Nephron (organoid): ENCODE measurements around the gene FAM25G.
"Not testable (repeated sequence)": the region's sequence is repeated elsewhere in the genome, so short reads cannot be mapped to it uniquely, and the experiment has no call there.

Source experiments
- H3K27ac Mint-ChIP-seq, 3 experiments: 2 replicates each; pipeline ENCODE4 v1.8.0; 2020; ENCODE audit warnings: mixed read lengths in 3 of 3, mild to moderate bottlenecking in 2 of 3, moderate library complexity in 1 of 3
- H3K27me3 Mint-ChIP-seq: 2 replicates; pipeline ENCODE4 v1.8.0; 2021; ENCODE audit warnings: low read depth, mild to moderate bottlenecking, moderate library complexity, mixed read lengths
- H3K36me3 Mint-ChIP-seq: 2 replicates; pipeline ENCODE4 v1.8.0; 2020; ENCODE audit warnings: low read depth, mixed read lengths
- H3K4me1 Mint-ChIP-seq: 2 replicates; pipeline ENCODE4 v1.8.0; 2020; ENCODE audit warnings: mixed read lengths
- H3K4me3 Mint-ChIP-seq, 3 experiments: 2 replicates each; pipeline ENCODE4 v1.8.0; 2020; ENCODE audit warnings: mild to moderate bottlenecking in 3 of 3, mixed read lengths in 3 of 3, moderate library complexity in 2 of 3
- H3K9me3 Mint-ChIP-seq: 2 replicates; pipeline ENCODE4 v1.8.0; 2020; ENCODE audit warnings: mixed read lengths
- TF ChIP-seq, protein P1 (sequence below), 3 experiments: fragments of 200-600 bp; sonication (generic); IDR thresholded peaks; one replicate each; pipeline ENCODE4 v1.5.0; 2021; ENCODE audit warnings: antibody characterized with exemption in 3 of 3; ENCODE audit not compliant: unreplicated experiment in 3 of 3

The FAM25G gene

GRCh38 chr10:47473516-47473915, 18.0 kb downstream of the FAM25G start:
- not testable (repeated sequence) for H3K4me3 Mint-ChIP-seq, H3K9me3 Mint-ChIP-seq, H3K36me3 Mint-ChIP-seq, H3K27ac Mint-ChIP-seq, H3K27me3 Mint-ChIP-seq, H3K4me1 Mint-ChIP-seq

- H3K36me3 Mint-ChIP-seq, H3K4me1 Mint-ChIP-seq, H3K4me3 Mint-ChIP-seq, H3K27me3 Mint-ChIP-seq, H3K27ac Mint-ChIP-seq, H3K9me3 Mint-ChIP-seq: not testable (repeated sequence)
Observed at GRCh38 chr10:47472647-47473046, 18.9 kb downstream of the FAM25G start.

- H3K27me3 Mint-ChIP-seq, H3K9me3 Mint-ChIP-seq, H3K4me3 Mint-ChIP-seq, H3K27ac Mint-ChIP-seq, H3K4me1 Mint-ChIP-seq, H3K36me3 Mint-ChIP-seq: not testable (repeated sequence)
Observed at GRCh38 chr10:47472072-47472471, 19.4 kb downstream of the FAM25G start.

GRCh38 chr10:47468731-47469528, 22.6 kb downstream of the FAM25G start:
- H3K27ac Mint-ChIP-seq, H3K4me3 Mint-ChIP-seq, H3K36me3 Mint-ChIP-seq, H3K27me3 Mint-ChIP-seq, H3K4me1 Mint-ChIP-seq, H3K9me3 Mint-ChIP-seq: not testable (repeated sequence)

- H3K4me1 Mint-ChIP-seq: not testable (repeated sequence)
Observed at GRCh38 chr10:47467957-47468356, 23.5 kb downstream of the FAM25G start.

GRCh38 chr10:47467458-47467857, 24.0 kb downstream of the FAM25G start:
- H3K9me3 Mint-ChIP-seq, H3K27me3 Mint-ChIP-seq, H3K36me3 Mint-ChIP-seq, H3K4me3 Mint-ChIP-seq, H3K4me1 Mint-ChIP-seq, H3K27ac Mint-ChIP-seq: not testable (repeated sequence)

More at GRCh38 chr10:47467957-47468356, 23.5 kb downstream of the FAM25G start:
- not testable (repeated sequence) for H3K9me3 Mint-ChIP-seq, H3K36me3 Mint-ChIP-seq, H3K27ac Mint-ChIP-seq, H3K27me3 Mint-ChIP-seq, H3K4me3 Mint-ChIP-seq

DNA sequence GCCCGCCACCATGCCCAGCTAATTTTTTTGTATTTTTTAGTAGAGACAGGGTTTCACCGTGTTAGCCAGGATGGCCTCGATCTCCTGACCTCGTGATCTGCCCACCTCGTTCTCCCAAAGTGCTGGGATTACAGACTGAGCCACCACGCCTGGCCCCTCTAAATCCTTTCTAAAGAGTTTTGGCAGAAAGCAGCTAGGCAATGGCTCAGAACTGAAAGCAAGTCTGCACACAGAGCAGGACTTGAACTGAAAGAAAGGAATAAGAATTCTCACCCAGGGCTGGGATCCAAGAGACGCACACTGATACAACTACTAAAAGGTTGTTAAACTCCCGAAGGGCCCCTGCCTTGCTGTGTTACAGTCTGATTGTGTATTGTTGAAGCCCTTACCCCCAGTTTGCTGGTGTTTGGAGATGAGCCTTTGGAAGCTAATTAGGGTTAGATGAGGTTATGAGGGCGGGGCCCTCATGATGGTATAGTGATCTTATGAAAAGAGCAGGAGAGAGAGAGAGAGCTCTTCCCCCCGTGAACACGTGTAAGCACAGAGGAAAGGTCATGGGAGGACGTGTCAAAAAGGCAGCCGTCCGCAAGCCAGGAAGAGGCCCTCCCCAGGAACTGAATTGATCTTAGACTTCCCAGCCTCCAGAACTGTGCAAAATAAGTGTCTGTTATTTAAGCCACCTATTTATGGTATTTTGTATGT, 26.1 kb downstream of the FAM25G start:
- not testable (repeated sequence) for H3K27ac Mint-ChIP-seq, H3K9me3 Mint-ChIP-seq, H3K27me3 Mint-ChIP-seq, H3K36me3 Mint-ChIP-seq, H3K4me3 Mint-ChIP-seq, H3K4me1 Mint-ChIP-seq

DNA sequence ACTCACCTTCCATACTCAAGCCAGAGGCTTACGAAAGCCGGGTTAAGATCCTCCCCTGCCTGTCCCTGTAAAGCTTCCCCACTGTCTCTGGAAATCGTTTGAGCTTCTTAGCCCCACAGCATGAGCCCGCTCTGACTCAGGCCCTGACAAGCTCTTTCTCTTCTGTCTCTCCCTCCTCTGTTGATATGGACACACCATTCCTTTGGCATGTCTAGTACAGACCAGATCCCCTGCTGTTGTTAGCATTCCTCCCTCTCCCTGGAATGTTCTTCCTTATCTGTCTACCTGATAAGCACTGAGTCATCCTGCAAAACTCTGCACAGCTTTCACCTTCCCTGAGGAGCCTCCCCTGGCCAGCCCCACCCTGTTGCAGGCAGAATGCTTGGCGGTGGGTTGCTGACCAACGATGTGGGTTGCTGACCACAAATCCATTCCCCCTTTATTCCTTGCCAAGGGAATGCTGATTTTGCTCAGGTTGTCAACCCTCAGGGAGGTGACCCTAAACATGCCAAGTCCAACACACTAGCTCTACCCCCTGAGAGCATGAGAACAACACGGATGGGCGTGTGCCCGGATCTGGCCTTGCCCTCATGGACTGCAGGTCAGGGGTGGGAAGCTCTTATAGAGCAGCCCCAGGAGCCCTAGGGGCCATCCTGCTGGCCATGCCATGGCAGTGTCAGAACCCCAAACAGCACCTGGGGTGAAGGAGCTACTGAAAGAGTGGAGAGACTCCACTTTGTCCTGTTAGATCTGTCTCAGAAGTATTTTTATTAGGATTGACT, 28.7 kb downstream of the FAM25G start:
- H3K4me3 Mint-ChIP-seq, H3K4me1 Mint-ChIP-seq, H3K27me3 Mint-ChIP-seq, H3K36me3 Mint-ChIP-seq, H3K27ac Mint-ChIP-seq, H3K9me3 Mint-ChIP-seq: not testable (repeated sequence)

GRCh38 chr10:47461261-47461687, 30.2 kb downstream of the FAM25G start:
- Mint-ChIP-seq H3K4me1 (peaks cover 13% of the 10 kb centered on the region), H3K4me3 (peak overlapping the region; percentile 64 to 74 (median 69)), H3K27ac (peak overlapping the region in 2 of 3 experiments; percentile 55 to 87)
- not testable (repeated sequence) for H3K9me3 Mint-ChIP-seq, H3K36me3 Mint-ChIP-seq, H3K27me3 Mint-ChIP-seq
- TF ChIP-seq, protein P1, sequence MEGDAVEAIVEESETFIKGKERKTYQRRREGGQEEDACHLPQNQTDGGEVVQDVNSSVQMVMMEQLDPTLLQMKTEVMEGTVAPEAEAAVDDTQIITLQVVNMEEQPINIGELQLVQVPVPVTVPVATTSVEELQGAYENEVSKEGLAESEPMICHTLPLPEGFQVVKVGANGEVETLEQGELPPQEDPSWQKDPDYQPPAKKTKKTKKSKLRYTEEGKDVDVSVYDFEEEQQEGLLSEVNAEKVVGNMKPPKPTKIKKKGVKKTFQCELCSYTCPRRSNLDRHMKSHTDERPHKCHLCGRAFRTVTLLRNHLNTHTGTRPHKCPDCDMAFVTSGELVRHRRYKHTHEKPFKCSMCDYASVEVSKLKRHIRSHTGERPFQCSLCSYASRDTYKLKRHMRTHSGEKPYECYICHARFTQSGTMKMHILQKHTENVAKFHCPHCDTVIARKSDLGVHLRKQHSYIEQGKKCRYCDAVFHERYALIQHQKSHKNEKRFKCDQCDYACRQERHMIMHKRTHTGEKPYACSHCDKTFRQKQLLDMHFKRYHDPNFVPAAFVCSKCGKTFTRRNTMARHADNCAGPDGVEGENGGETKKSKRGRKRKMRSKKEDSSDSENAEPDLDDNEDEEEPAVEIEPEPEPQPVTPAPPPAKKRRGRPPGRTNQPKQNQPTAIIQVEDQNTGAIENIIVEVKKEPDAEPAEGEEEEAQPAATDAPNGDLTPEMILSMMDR (IDR thresholded peaks at IDR 0.05; ENCODE audit: unreplicated experiment in 3 of 3): peak; percentile 38 to 47 (median 43)
